Measurements from ENCODE around the gene KMT5C.

The KMT5C gene

GRCh38 chr19:55309448-55309847 is 30.2 kb upstream of the KMT5C start:
- Histone ChIP-seq H3K4me1 (ENCODE audit: insufficient read depth, insufficient read length) (peaks cover 8% of the 10 kb centered on the region), H3K27me3 (ENCODE audit: insufficient read depth, insufficient read length) (no peaks in the 10 kb centered on the region), H3K9me3 (ENCODE audit: insufficient read depth, low read length) (no peaks in the 10 kb centered on the region), H3K36me3 (ENCODE audit: insufficient read depth, insufficient read length, low read length) (peaks cover 50% of the 10 kb centered on the region), H3K9ac (ENCODE audit: insufficient read length, low read depth) (no peak overlapping the region), H3K4me3 (ENCODE audit: insufficient read length, low read depth) (no peak overlapping the region)
- DNase-seq (ENCODE audit: low read depth, low spot score), result no peak
- TF ChIP-seq ZNF274 (IDR thresholded peaks at IDR 0.05; ENCODE audit: low read depth, low read length), result no peak
- TF ChIP-seq SUZ12 (IDR thresholded peaks at IDR 0.05; ENCODE audit: extremely low read depth, insufficient read depth, insufficient read length), result no peak
- TF ChIP-seq YY1 (IDR thresholded peaks at IDR 0.05; ENCODE audit: insufficient read depth, insufficient read length), result no peak

- peaks cover 43% of the 10 kb centered on the region for H3K36me3 ChIP-seq (ENCODE audit: insufficient read depth, insufficient read length, low read length)
Observed at GRCh38 chr19:55310498-55310897, 29.2 kb upstream of the KMT5C start.

GRCh38 chr19:55311397-55311796 is 28.3 kb upstream of the KMT5C start:
- DNase-seq (ENCODE audit: low read depth, low spot score), result no peak
- H3K27me3 ChIP-seq (ENCODE audit: insufficient read depth, insufficient read length), result no peaks in the 10 kb centered on the region
- H3K4me1 ChIP-seq (ENCODE audit: insufficient read depth, insufficient read length), result peaks cover 8% of the 10 kb centered on the region
- TF ChIP-seq SUZ12 (IDR thresholded peaks at IDR 0.05; ENCODE audit: extremely low read depth, insufficient read depth, insufficient read length), result no peak
- TF ChIP-seq YY1 (IDR thresholded peaks at IDR 0.05; ENCODE audit: insufficient read depth, insufficient read length), result no peak
- no peak for TF ChIP-seq ZNF274 (IDR thresholded peaks at IDR 0.05; ENCODE audit: low read depth, low read length)
- no peaks in the 10 kb centered on the region for H3K9me3 ChIP-seq (ENCODE audit: insufficient read depth, low read length)
- peaks cover 34% of the 10 kb centered on the region for H3K36me3 ChIP-seq (ENCODE audit: insufficient read depth, insufficient read length, low read length)
- no peak overlapping the region for H3K4me3 ChIP-seq (ENCODE audit: insufficient read length, low read depth)
- H3K9ac ChIP-seq (ENCODE audit: insufficient read length, low read depth), result no peak overlapping the region

More at GRCh38 chr19:55310498-55310897, 29.2 kb upstream of the KMT5C start:
- no peak overlapping the region for H3K9ac ChIP-seq (ENCODE audit: insufficient read length, low read depth)
- no peaks in the 10 kb centered on the region for H3K9me3 ChIP-seq (ENCODE audit: insufficient read depth, low read length)
- H3K4me1 ChIP-seq (ENCODE audit: insufficient read depth, insufficient read length), result peaks cover 8% of the 10 kb centered on the region
- TF ChIP-seq YY1 (IDR thresholded peaks at IDR 0.05; ENCODE audit: insufficient read depth, insufficient read length) (no peak), ZNF274 (IDR thresholded peaks at IDR 0.05; ENCODE audit: low read depth, low read length) (no peak), SUZ12 (IDR thresholded peaks at IDR 0.05; ENCODE audit: extremely low read depth, insufficient read depth, insufficient read length) (no peak)
- H3K4me3 ChIP-seq (ENCODE audit: insufficient read length, low read depth), result no peak overlapping the region
- DNase-seq (ENCODE audit: low read depth, low spot score), result no peak
- no peaks in the 10 kb centered on the region for H3K27me3 ChIP-seq (ENCODE audit: insufficient read depth, insufficient read length)

- Histone ChIP-seq H3K27me3 (ENCODE audit: insufficient read depth, insufficient read length) (no peaks in the 10 kb centered on the region), H3K36me3 (ENCODE audit: insufficient read depth, insufficient read length, low read length) (peaks cover 30% of the 10 kb centered on the region), H3K9me3 (ENCODE audit: insufficient read depth, low read length) (no peaks in the 10 kb centered on the region), H3K4me3 (ENCODE audit: insufficient read length, low read depth) (no peak overlapping the region), H3K4me1 (ENCODE audit: insufficient read depth, insufficient read length) (peaks cover 8% of the 10 kb centered on the region), H3K9ac (ENCODE audit: insufficient read length, low read depth) (no peak overlapping the region)
- TF ChIP-seq ZNF274 (IDR thresholded peaks at IDR 0.05; ENCODE audit: low read depth, low read length), result no peak
- TF ChIP-seq SUZ12 (IDR thresholded peaks at IDR 0.05; ENCODE audit: extremely low read depth, insufficient read depth, insufficient read length), result no peak
- TF ChIP-seq YY1 (IDR thresholded peaks at IDR 0.05; ENCODE audit: insufficient read depth, insufficient read length), result no peak
- DNase-seq (ENCODE audit: low read depth, low spot score), result no peak
Observed at GRCh38 chr19:55311797-55312196, 27.9 kb upstream of the KMT5C start.

GRCh38 chr19:55312621-55313512 is 26.8 kb upstream of the KMT5C start:
- Histone ChIP-seq H3K4me3 (ENCODE audit: insufficient read length, low read depth) (no peak overlapping the region), H3K4me1 (ENCODE audit: insufficient read depth, insufficient read length) (peaks cover 8% of the 10 kb centered on the region), H3K36me3 (ENCODE audit: insufficient read depth, insufficient read length, low read length) (peaks cover 27% of the 10 kb centered on the region), H3K9ac (ENCODE audit: insufficient read length, low read depth) (no peak overlapping the region), H3K27me3 (ENCODE audit: insufficient read depth, insufficient read length) (no peaks in the 10 kb centered on the region), H3K9me3 (ENCODE audit: insufficient read depth, low read length) (no peaks in the 10 kb centered on the region)
- TF ChIP-seq YY1 (IDR thresholded peaks at IDR 0.05; ENCODE audit: insufficient read depth, insufficient read length), result no peak
- no peak for TF ChIP-seq ZNF274 (IDR thresholded peaks at IDR 0.05; ENCODE audit: low read depth, low read length)
- no peak for TF ChIP-seq SUZ12 (IDR thresholded peaks at IDR 0.05; ENCODE audit: extremely low read depth, insufficient read depth, insufficient read length)
- no peak for DNase-seq (ENCODE audit: low read depth, low spot score)

- Histone ChIP-seq H3K36me3 (ENCODE audit: insufficient read depth, insufficient read length, low read length) (peaks cover 15% of the 10 kb centered on the region), H3K27me3 (ENCODE audit: insufficient read depth, insufficient read length) (no peaks in the 10 kb centered on the region), H3K4me3 (ENCODE audit: insufficient read length, low read depth) (no peak overlapping the region), H3K4me1 (ENCODE audit: insufficient read depth, insufficient read length) (peaks cover 8% of the 10 kb centered on the region), H3K9ac (ENCODE audit: insufficient read length, low read depth) (no peak overlapping the region), H3K9me3 (ENCODE audit: insufficient read depth, low read length) (no peaks in the 10 kb centered on the region)
- no peak for DNase-seq (ENCODE audit: low read depth, low spot score)
- no peak for TF ChIP-seq ZNF274 (IDR thresholded peaks at IDR 0.05; ENCODE audit: low read depth, low read length)
- TF ChIP-seq SUZ12 (IDR thresholded peaks at IDR 0.05; ENCODE audit: extremely low read depth, insufficient read depth, insufficient read length), result no peak
- no peak for TF ChIP-seq YY1 (IDR thresholded peaks at IDR 0.05; ENCODE audit: insufficient read depth, insufficient read length)
Observed at GRCh38 chr19:55314396-55314795, 25.3 kb upstream of the KMT5C start.

- DNase-seq (ENCODE audit: low read depth, low spot score), result no peak
- peaks cover under 1% of the 10 kb centered on the region for H3K27me3 ChIP-seq (ENCODE audit: insufficient read depth, insufficient read length)
- TF ChIP-seq ZNF274 (IDR thresholded peaks at IDR 0.05; ENCODE audit: low read depth, low read length) (no peak), YY1 (IDR thresholded peaks at IDR 0.05; ENCODE audit: insufficient read depth, insufficient read length) (no peak), SUZ12 (IDR thresholded peaks at IDR 0.05; ENCODE audit: extremely low read depth, insufficient read depth, insufficient read length) (no peak)
- H3K9me3 ChIP-seq (ENCODE audit: insufficient read depth, low read length), result no peaks in the 10 kb centered on the region
- no peak overlapping the region for H3K9ac ChIP-seq (ENCODE audit: insufficient read length, low read depth)
- H3K36me3 ChIP-seq (ENCODE audit: insufficient read depth, insufficient read length, low read length), result peaks cover 4% of the 10 kb centered on the region
- H3K4me3 ChIP-seq (ENCODE audit: insufficient read length, low read depth), result no peak overlapping the region
- peaks cover 8% of the 10 kb centered on the region for H3K4me1 ChIP-seq (ENCODE audit: insufficient read depth, insufficient read length)
Observed at GRCh38 chr19:55315956-55316525, 23.6 kb upstream of the KMT5C start.

Data from NT2/D1 (cell line).